B cell (primary cell): Measurements from ENCODE around the gene CTNNA2. TPM values are rescaled to one million over a fixed set of nuclear protein-coding genes. Genes with fewer than 3 reads are reported as not detected.

ENCODE experiments used
- ATAC-seq: fragments of 200-7000 bp; cut with Tn5 transposase; one replicate; pipeline ENCODE4 v1.10.0; 2021; ENCODE audit warnings: low read depth, mild to moderate bottlenecking, moderate number of reproducible peaks, moderate library complexity
- CTCF ChIA-PET: fragments of 350-600 bp; sonication (Branson Sonifier 250); formaldehyde crosslinking; loops from one replicate; lab custom pipeline; 2021; ENCODE audit warnings: antibody characterized with exemption, inconsistent platforms; lab: Charles Lee
- POLR2A ChIA-PET: fragments of 350-600 bp; sonication (Branson Sonifier 250); formaldehyde crosslinking; loops from one replicate; lab custom pipeline; 2021; ENCODE audit warnings: antibody characterized with exemption; lab: Charles Lee
- DNase-seq: peaks from one replicate; pipeline ENCODE4 v3.0.0; 2013
- H2AFZ ChIP-seq: 2 replicates; pipeline ENCODE4 v1.6.1; 2012; ENCODE audit warnings: mild to moderate bottlenecking, low read depth, low read length; ENCODE audit not compliant: insufficient read depth, poor library complexity, severe bottlenecking
- H3K27ac ChIP-seq, 2 donors: 1 replicate in 1 of 2; 2 replicates in 1 of 2; pipeline ENCODE4 v1.5.1; 2012 to 2013; ENCODE audit warnings: low read length in 2 of 2, mild to moderate bottlenecking in 2 of 2, moderate library complexity in 1 of 2
- H3K27me3 ChIP-seq, 4 experiments: fragments of 200-600 bp in 1 of 4; sonication (generic) in 1 of 4; replicated peaks in 1 of 4; 1 replicate in 2 of 4; 2 replicates in 2 of 4; pipeline versions ENCODE4 v1.6.1 to v1.7.0; 2013 to 2016; ENCODE audit warnings: low read length in 3 of 4, mild to moderate bottlenecking in 2 of 4, mixed read lengths in 1 of 4, moderate library complexity in 1 of 4; ENCODE audit not compliant: insufficient read depth in 4 of 4, control insufficient read depth in 3 of 4; ENCODE audit errors: control extremely low read depth in 1 of 4
- H3K36me3 ChIP-seq, 2 experiments: replicated peaks in 1 of 2; 1 replicate in 1 of 2; 2 replicates in 1 of 2; pipeline versions ENCODE4 v1.6.1 to v1.7.1; 2013; ENCODE audit warnings: low read length in 1 of 2; ENCODE audit not compliant: insufficient read depth in 2 of 2, control insufficient read depth in 1 of 2; ENCODE audit errors: control extremely low read depth in 1 of 2, extremely low read depth in 1 of 2
- H3K4me1 ChIP-seq, 2 donors: fragments of 200-600 bp in 1 of 2; sonication (generic) in 1 of 2; 1 replicate in 1 of 2; 2 replicates in 1 of 2; pipeline versions ENCODE4 v1.5.1 to v1.6.1; 2013 to 2017; ENCODE audit warnings: low read length in 2 of 2; ENCODE audit not compliant: control insufficient read depth in 2 of 2, insufficient read depth in 2 of 2
- H3K4me2 ChIP-seq: replicated peaks from 2 replicates; pipeline ENCODE3; 2012; ENCODE audit warnings: mild to moderate bottlenecking, low read depth, low read length; ENCODE audit not compliant: poor library complexity, severe bottlenecking
- H3K4me3 ChIP-seq, 5 experiments: fragments of 200-600 bp in 1 of 5; sonication (generic) in 1 of 5; 1 replicate in 3 of 5; 2 replicates in 2 of 5; pipeline versions ENCODE4 v1.5.1 to v1.7.0; 2011 to 2016; ENCODE audit warnings: low read length in 4 of 5, mild to moderate bottlenecking in 4 of 5, low read depth in 2 of 5, control low read depth in 1 of 5, moderate library complexity in 1 of 5; ENCODE audit not compliant: insufficient read depth in 1 of 5; ENCODE audit errors: control extremely low read depth in 1 of 5, extremely low read depth in 1 of 5
- H3K79me2 ChIP-seq: fragments of 200-600 bp; sonication (generic); one replicate; pipeline ENCODE4 v1.6.0; 2016; ENCODE audit warnings: low read length; ENCODE audit not compliant: control insufficient read depth, insufficient read depth
- H3K9ac ChIP-seq: fragments of 200-600 bp; sonication (generic); 2 replicates; pipeline ENCODE4 v1.6.1; 2017; ENCODE audit warnings: mild to moderate bottlenecking, low read length, moderate library complexity
- H3K9me3 ChIP-seq, 3 donors: one replicate each; pipeline versions ENCODE4 v1.6.1 to v1.7.1; 2013; ENCODE audit warnings: low read length in 2 of 3; ENCODE audit not compliant: control insufficient read depth in 2 of 3, insufficient read depth in 1 of 3; ENCODE audit errors: control extremely low read depth in 1 of 3
- H4K20me1 ChIP-seq: 2 replicates; pipeline ENCODE4 v1.6.0; 2012; ENCODE audit warnings: mild to moderate bottlenecking, low read length; ENCODE audit not compliant: insufficient read depth, control insufficient read depth, poor library complexity, severe bottlenecking
- H3K27ac Mint-ChIP-seq: one replicate; pipeline ENCODE4 v1.8.0; 2021; ENCODE audit warnings: mixed read lengths
- H3K27me3 Mint-ChIP-seq: one replicate; pipeline ENCODE4 v1.8.0; 2021; ENCODE audit warnings: mixed read lengths
- H3K4me1 Mint-ChIP-seq: one replicate; pipeline ENCODE4 v1.8.0; 2021; ENCODE audit warnings: mixed read lengths
- H3K4me3 Mint-ChIP-seq: one replicate; pipeline ENCODE4 v1.8.0; 2021; ENCODE audit warnings: mixed read lengths
- H3K9me3 Mint-ChIP-seq: one replicate; pipeline ENCODE4 v1.8.0; 2022; ENCODE audit warnings: mixed read lengths; ENCODE audit not compliant: insufficient read depth
- EZH2 ChIP-seq: IDR thresholded peaks from 2 replicates; pipeline ENCODE4 v1.6.1; 2012; ENCODE audit warnings: borderline replicate concordance, low read depth, mild to moderate bottlenecking, moderate library complexity, low read length; ENCODE audit not compliant: insufficient read depth, poor library complexity, severe bottlenecking
- WGBS: methylation state at CpG from one replicate; pipeline ENCODE4 v1.1.5; 2013; ENCODE audit warnings: missing lambda C conversion rate; ENCODE audit not compliant: insufficient coverage; 5-methylcytosine and 5-hydroxymethylcytosine counted together
- intact Hi-C: fragments of 100-400 bp; cut with micrococcal nuclease; formaldehyde crosslinking; loops from one replicate; pipeline ENCODE4 v1.10.0; 2022
- polyA plus RNA-seq: library from polyadenylated mRNA; depleted of rRNA; stranded (reverse); fragments of >200 nt; gene quantifications from 2 replicates; pipeline ENCODE4 v1.2.3, GENCODE V29; 2012
- total RNA-seq, 2 donors: library from RNA; stranded (reverse); fragments of 120-200 nt in 1 of 2; gene quantifications; 1 replicate in 1 of 2; 2 replicates in 1 of 2; pipeline versions ENCODE4 v1.2.3 to v1.2.4, GENCODE V29; 2013 to 2022
- TF ChIP-seq, protein P1 (sequence below): fragments of 200-600 bp; IDR thresholded peaks from one replicate; pipeline ENCODE4 v1.8.0; 2022; ENCODE audit warnings: antibody characterized with exemption, mild to moderate bottlenecking

CTNNA2 gene
- total and polyA plus RNA-seq, 2 donors (not counting 1 experiment from before 2014, with no cell fraction given): not detected

- Histone ChIP-seq H3K4me2 (no peak overlapping the region), H3K4me3 (no peak overlapping the region), H3K36me3 (no peaks in the 10 kb centered on the region), H3K9me3 (no peaks in the 10 kb centered on the region), H2AFZ (no peak overlapping the region), H3K9ac (no peak overlapping the region), H3K27ac (no peak overlapping the region), H4K20me1 (no peaks in the 10 kb centered on the region), H3K27me3 (no peaks in the 10 kb centered on the region), H3K79me2 (no peaks in the 10 kb centered on the region), H3K4me1 (no peaks in the 10 kb centered on the region)
- H3K4me1 Mint-ChIP-seq: no peaks in the 10 kb centered on the region
- intact Hi-C loops: no loop called here
- DNase-seq (no peak), ATAC-seq (no peak)
- no peak overlapping the region for H3K4me3 Mint-ChIP-seq
- no peaks in the 10 kb centered on the region for H3K27me3 Mint-ChIP-seq
- POLR2A ChIA-PET: no interaction called here
- TF ChIP-seq, protein P1, sequence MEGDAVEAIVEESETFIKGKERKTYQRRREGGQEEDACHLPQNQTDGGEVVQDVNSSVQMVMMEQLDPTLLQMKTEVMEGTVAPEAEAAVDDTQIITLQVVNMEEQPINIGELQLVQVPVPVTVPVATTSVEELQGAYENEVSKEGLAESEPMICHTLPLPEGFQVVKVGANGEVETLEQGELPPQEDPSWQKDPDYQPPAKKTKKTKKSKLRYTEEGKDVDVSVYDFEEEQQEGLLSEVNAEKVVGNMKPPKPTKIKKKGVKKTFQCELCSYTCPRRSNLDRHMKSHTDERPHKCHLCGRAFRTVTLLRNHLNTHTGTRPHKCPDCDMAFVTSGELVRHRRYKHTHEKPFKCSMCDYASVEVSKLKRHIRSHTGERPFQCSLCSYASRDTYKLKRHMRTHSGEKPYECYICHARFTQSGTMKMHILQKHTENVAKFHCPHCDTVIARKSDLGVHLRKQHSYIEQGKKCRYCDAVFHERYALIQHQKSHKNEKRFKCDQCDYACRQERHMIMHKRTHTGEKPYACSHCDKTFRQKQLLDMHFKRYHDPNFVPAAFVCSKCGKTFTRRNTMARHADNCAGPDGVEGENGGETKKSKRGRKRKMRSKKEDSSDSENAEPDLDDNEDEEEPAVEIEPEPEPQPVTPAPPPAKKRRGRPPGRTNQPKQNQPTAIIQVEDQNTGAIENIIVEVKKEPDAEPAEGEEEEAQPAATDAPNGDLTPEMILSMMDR: no peak
- no peak for TF ChIP-seq EZH2
- peaks cover 3% of the 10 kb centered on the region for H3K9me3 Mint-ChIP-seq
- 71% methylated on average over 2 of the region's 2 CpGs for whole genome bisulfite sequencing
- CTCF ChIA-PET: no interaction called here
- no peak overlapping the region for H3K27ac Mint-ChIP-seq
Measured at GRCh38 chr2:80048296-80048695, 535.4 kb downstream of the CTNNA2 start.

DNA sequence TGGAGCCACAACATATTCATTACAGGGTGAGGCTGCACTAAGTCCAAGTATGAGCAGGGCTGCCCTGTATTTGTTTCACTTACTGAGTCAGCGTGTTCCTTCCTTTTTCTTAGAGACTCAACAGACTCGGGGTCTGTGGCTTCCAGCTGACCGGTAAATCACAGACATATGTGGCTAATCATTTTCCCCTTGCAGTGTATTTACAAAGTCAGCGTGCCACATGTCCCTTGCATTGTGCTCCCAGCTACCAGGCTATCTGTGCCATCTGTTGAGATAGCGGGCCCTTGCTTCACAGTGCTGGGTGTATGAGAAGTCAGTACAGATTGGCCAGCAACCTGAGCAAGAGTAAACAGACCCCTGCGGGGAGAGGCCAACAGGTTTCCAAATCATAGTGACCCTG, 537.4 kb downstream of the CTNNA2 start:
- Mint-ChIP-seq H3K4me3 (no peak overlapping the region), H3K27me3 (no peaks in the 10 kb centered on the region), H3K27ac (no peak overlapping the region), H3K9me3 (no peaks in the 10 kb centered on the region), H3K4me1 (no peaks in the 10 kb centered on the region)
- Histone ChIP-seq H3K79me2 (no peaks in the 10 kb centered on the region), H3K4me2 (no peak overlapping the region), H2AFZ (no peak overlapping the region), H3K27ac (no peak overlapping the region), H3K9ac (no peak overlapping the region), H3K4me3 (no peak overlapping the region), H3K4me1 (no peaks in the 10 kb centered on the region), H4K20me1 (no peaks in the 10 kb centered on the region), H3K36me3 (no peaks in the 10 kb centered on the region), H3K27me3 (no peaks in the 10 kb centered on the region), H3K9me3 (no peaks in the 10 kb centered on the region)
- no peak for ATAC-seq
- ChIA-PET CTCF (no interaction called here), POLR2A (no interaction called here)
- 8% methylated on average over 5 of the region's 6 CpGs for WGBS
- DNase-seq: no peak
- intact Hi-C loops: no loop called here
- TF ChIP-seq EZH2: no peak
- TF ChIP-seq, protein P1: no peak
